HEK293 (cell line): ENCODE results near the gene CACNA2D3.

Experiments used
- CTCF ChIA-PET: fragments of 350-600 bp; formaldehyde crosslinking; extraction: SDS; loops from one replicate; lab custom pipeline; 2021; ENCODE audit warnings: antibody characterized with exemption; lab: Yijun Ruan, JAX
- POLR2A ChIA-PET: fragments of 300-600 bp; formaldehyde crosslinking; extraction: SDS; loops from one replicate; lab custom pipeline; 2020; ENCODE audit warnings: antibody characterized with exemption, inconsistent platforms; lab: Yijun Ruan, JAX
- H3K27ac ChIP-seq: fragments of 200-500 bp; sonication (Bioruptor generic); 2 replicates; pipeline ENCODE4 v1.5.1; 2014; ENCODE audit warnings: low read depth, low read length, control low read depth, inconsistent platforms; ENCODE audit errors: extremely low read depth
- H3K36me3 ChIP-seq, 2 experiments: fragments of 200-500 bp in 1 of 2; sonication (Bioruptor generic) in 1 of 2; 1 replicate in 1 of 2; 2 replicates in 1 of 2; pipeline ENCODE4 v1.5.1; 2014 to 2017; ENCODE audit warnings: inconsistent platforms in 2 of 2, low read length in 2 of 2; ENCODE audit not compliant: control insufficient read depth in 2 of 2, insufficient read depth in 1 of 2
- H3K4me1 ChIP-seq: fragments of 200-500 bp; sonication (Bioruptor generic); 2 replicates; pipeline ENCODE4 v1.5.1; 2014; ENCODE audit warnings: mild to moderate bottlenecking, low read length, inconsistent platforms; ENCODE audit not compliant: control insufficient read depth, insufficient read depth
- H3K4me3 ChIP-seq: 2 replicates; pipeline ENCODE4 v1.5.1; 2011; ENCODE audit warnings: low read depth, mild to moderate bottlenecking, control low read depth, low read length, moderate library complexity
- H3K9me3 ChIP-seq: fragments of 200-500 bp; sonication (Bioruptor generic); 2 replicates; pipeline ENCODE4 v1.5.1; 2014; ENCODE audit warnings: low read depth, low read length, inconsistent platforms; ENCODE audit not compliant: control insufficient read depth, insufficient read depth
- GFI1B ChIP-seq: fragments of 450-650 bp; formaldehyde crosslinking; IDR thresholded peaks from 2 replicates; pipeline ENCODE4 v1.5.1; 2016; ENCODE audit warnings: missing biosample characterization, missing genetic modification characterization
- HIC1 ChIP-seq: fragments of 450-650 bp; formaldehyde crosslinking; IDR thresholded peaks from 2 replicates; pipeline ENCODE4 v1.5.1; 2016; ENCODE audit warnings: missing biosample characterization, missing genetic modification characterization
- HOXD13 ChIP-seq: sonication (generic); formaldehyde crosslinking; IDR thresholded peaks from 2 replicates; pipeline ENCODE4 v1.8.0; 2022; ENCODE audit warnings: missing genetic modification reagents, borderline replicate concordance
- MYNN ChIP-seq: fragments of 450-650 bp; formaldehyde crosslinking; IDR thresholded peaks from 2 replicates; pipeline ENCODE4 v1.5.1; 2016; ENCODE audit warnings: missing biosample characterization, missing genetic modification characterization, borderline replicate concordance
- PATZ1 ChIP-seq: fragments of 450-650 bp; formaldehyde crosslinking; IDR thresholded peaks from 2 replicates; pipeline ENCODE4 v1.5.1; 2016; ENCODE audit warnings: missing biosample characterization, missing genetic modification characterization
- PRDM1 ChIP-seq: fragments of 450-650 bp; formaldehyde crosslinking; IDR thresholded peaks from 2 replicates; pipeline ENCODE4; 2016; ENCODE audit warnings: missing biosample characterization, missing genetic modification characterization
- PRDM2 ChIP-seq: fragments of 450-650 bp; formaldehyde crosslinking; IDR thresholded peaks from 2 replicates; pipeline ENCODE4 v1.5.1; 2016; ENCODE audit warnings: missing biosample characterization, missing genetic modification characterization, borderline replicate concordance
- TRIM28 ChIP-seq: IDR thresholded peaks from 2 replicates; pipeline ENCODE4 v1.6.1; 2011; ENCODE audit warnings: low read length, control low read depth, borderline replicate concordance
- ZBTB48 ChIP-seq: fragments of 450-650 bp; formaldehyde crosslinking; IDR thresholded peaks from 2 replicates; pipeline ENCODE4 v1.5.1; 2016; ENCODE audit warnings: missing biosample characterization, missing genetic modification characterization
- ZNF138 ChIP-seq: fragments of 450-650 bp; formaldehyde crosslinking; IDR thresholded peaks from 2 replicates; pipeline ENCODE4 v1.5.1; 2016; ENCODE audit warnings: missing biosample characterization, missing genetic modification characterization, borderline replicate concordance
- ZNF16 ChIP-seq: fragments of 450-650 bp; formaldehyde crosslinking; IDR thresholded peaks from 2 replicates; pipeline ENCODE4 v1.5.1; 2016; ENCODE audit warnings: low read depth, missing biosample characterization, missing genetic modification characterization
- ZNF37A ChIP-seq: fragments of 450-650 bp; IDR thresholded peaks from 2 replicates; pipeline ENCODE4 v1.5.1; 2018; ENCODE audit warnings: missing biosample characterization, missing genetic modification characterization
- ZNF391 ChIP-seq: fragments of 450-650 bp; formaldehyde crosslinking; IDR thresholded peaks from 2 replicates; pipeline ENCODE4 v1.5.1; 2016; ENCODE audit warnings: low read depth, missing biosample characterization, missing genetic modification characterization, borderline replicate concordance
- ZNF529 ChIP-seq: fragments of 450-650 bp; formaldehyde crosslinking; IDR thresholded peaks from 2 replicates; pipeline ENCODE4 v1.5.1; 2017; ENCODE audit warnings: missing genetic modification characterization, missing biosample characterization; ENCODE audit not compliant: insufficient replicate concordance
- ZNF530 ChIP-seq: fragments of 450-650 bp; formaldehyde crosslinking; IDR thresholded peaks from 2 replicates; pipeline ENCODE4 v1.5.1; 2016; ENCODE audit warnings: low read depth, missing biosample characterization, missing genetic modification characterization
- ZNF623 ChIP-seq: fragments of 450-650 bp; formaldehyde crosslinking; IDR thresholded peaks from 2 replicates; pipeline ENCODE4 v1.5.1; 2016; ENCODE audit warnings: missing biosample characterization, missing genetic modification characterization
- ZNF704 ChIP-seq: fragments of 450-650 bp; formaldehyde crosslinking; IDR thresholded peaks from 2 replicates; pipeline ENCODE4 v1.5.1; 2016; ENCODE audit warnings: missing biosample characterization, missing genetic modification characterization
- ZNF777 ChIP-seq: fragments of 450-650 bp; formaldehyde crosslinking; IDR thresholded peaks from 2 replicates; pipeline ENCODE4 v1.5.1; 2017; ENCODE audit warnings: missing biosample characterization, missing genetic modification characterization, borderline replicate concordance
- ZNF785 ChIP-seq: fragments of 450-650 bp; formaldehyde crosslinking; IDR thresholded peaks from 2 replicates; pipeline ENCODE4 v1.5.1; 2016; ENCODE audit warnings: missing biosample characterization, missing genetic modification characterization
- ZNF830 ChIP-seq: fragments of 450-650 bp; IDR thresholded peaks from 2 replicates; pipeline ENCODE4 v1.5.0; 2018; ENCODE audit warnings: missing biosample characterization, missing genetic modification characterization, low read depth, mild to moderate bottlenecking, moderate library complexity
- ZSCAN4 ChIP-seq: fragments of 450-650 bp; formaldehyde crosslinking; IDR thresholded peaks from 2 replicates; pipeline ENCODE4 v1.5.1; 2017; ENCODE audit warnings: missing biosample characterization, missing genetic modification characterization

Gene CACNA2D3

GRCh38 chr3:54783611-54784010, 661.3 kb downstream of the CACNA2D3 start:
- H3K4me1 ChIP-seq: no peaks in the 10 kb centered on the region
- CTCF ChIA-PET: interaction anchor here (1.0 kb wide), 1 partner anchor 10 kb away, joined by 3 read pairs; no protein-coding TSS in a partner anchor
- TF ChIP-seq PRDM2: no peak
- no peak for TF ChIP-seq ZNF830
- TF ChIP-seq ZNF529: no peak
- no peak for TF ChIP-seq ZBTB48 (tag by site-specific recombination)
- TF ChIP-seq ZNF37A (tag by site-specific recombination): no peak
- no peak for TF ChIP-seq HOXD13 (CRISPR knock-in tag)
- TF ChIP-seq ZSCAN4 (tag by site-specific recombination): no peak
- TF ChIP-seq ZNF777: no peak
- TF ChIP-seq, all 188 proteins: peak for 0
- POLR2A ChIA-PET: no interaction called here
- no peak overlapping the region for H3K4me3 ChIP-seq
- H3K9me3 ChIP-seq: no peaks in the 10 kb centered on the region
- no peaks in the 10 kb centered on the region for H3K36me3 ChIP-seq
- no peak overlapping the region for H3K27ac ChIP-seq

- Histone ChIP-seq H3K9me3 (no peaks in the 10 kb centered on the region), H3K4me1 (no peaks in the 10 kb centered on the region), H3K36me3 (no peaks in the 10 kb centered on the region), H3K27ac (no peak overlapping the region), H3K4me3 (no peak overlapping the region)
- TF ChIP-seq GFI1B (tag by site-specific recombination): no peak
- no peak for TF ChIP-seq PATZ1 (tag by site-specific recombination)
- TF ChIP-seq ZNF138 (tag by site-specific recombination): no peak
- no peak for TF ChIP-seq ZNF530 (tag by site-specific recombination)
- TF ChIP-seq ZNF16 (tag by site-specific recombination): no peak
- no peak for TF ChIP-seq PRDM1 (tag by site-specific recombination)
- no peak for TF ChIP-seq HIC1
- TF ChIP-seq ZNF623 (tag by site-specific recombination): no peak
- no peak for TF ChIP-seq ZNF391 (tag by site-specific recombination)
- no peak for TF ChIP-seq TRIM28
- no peak for TF ChIP-seq ZNF704 (tag by site-specific recombination)
- no peak for TF ChIP-seq ZNF785
- no peak for TF ChIP-seq MYNN (tag by site-specific recombination)
- CTCF ChIA-PET: no interaction called here
- POLR2A ChIA-PET: no interaction called here
Observed at GRCh38 chr3:54784021-54784420, 661.7 kb downstream of the CACNA2D3 start.
